DOHH2 (cell line): ENCODE results near the gene HRH1.

ENCODE experiments used
- EZH2phosphoT487 ChIP-seq: fragments of 200-600 bp; sonication (generic); IDR thresholded peaks from 2 replicates; pipeline ENCODE4 v1.6.1; 2017; ENCODE audit warnings: borderline replicate concordance, mild to moderate bottlenecking, antibody characterized with exemption, low read length, moderate library complexity, mixed read lengths
- TF ChIP-seq, protein P1 (sequence below): fragments of 200-600 bp; sonication (generic); IDR thresholded peaks from one replicate; pipeline ENCODE4 v1.5.1; 2014; ENCODE audit warnings: antibody characterized with exemption, mild to moderate bottlenecking, low read depth, low read length; ENCODE audit not compliant: poor library complexity, severe bottlenecking

DNA sequence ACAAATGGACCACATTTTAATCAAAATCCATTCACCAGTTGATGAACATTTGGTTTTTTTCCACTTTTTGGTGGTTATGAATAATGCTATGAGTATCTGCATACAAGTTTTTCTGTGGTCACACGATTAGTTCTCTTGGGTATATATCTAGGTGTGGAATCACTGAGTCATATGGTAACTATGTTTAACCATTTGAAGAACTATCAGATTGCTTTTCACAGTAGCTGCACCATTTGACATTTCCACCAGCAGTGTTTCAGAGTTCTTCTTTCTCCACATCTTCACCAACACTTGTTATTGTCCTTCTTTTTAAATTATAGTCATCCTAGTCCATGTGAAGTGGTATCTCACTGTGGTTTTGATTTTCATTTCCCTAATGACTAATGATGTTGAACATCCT is 84.6 kb downstream of the HRH1 start:
- TF ChIP-seq, protein P1, sequence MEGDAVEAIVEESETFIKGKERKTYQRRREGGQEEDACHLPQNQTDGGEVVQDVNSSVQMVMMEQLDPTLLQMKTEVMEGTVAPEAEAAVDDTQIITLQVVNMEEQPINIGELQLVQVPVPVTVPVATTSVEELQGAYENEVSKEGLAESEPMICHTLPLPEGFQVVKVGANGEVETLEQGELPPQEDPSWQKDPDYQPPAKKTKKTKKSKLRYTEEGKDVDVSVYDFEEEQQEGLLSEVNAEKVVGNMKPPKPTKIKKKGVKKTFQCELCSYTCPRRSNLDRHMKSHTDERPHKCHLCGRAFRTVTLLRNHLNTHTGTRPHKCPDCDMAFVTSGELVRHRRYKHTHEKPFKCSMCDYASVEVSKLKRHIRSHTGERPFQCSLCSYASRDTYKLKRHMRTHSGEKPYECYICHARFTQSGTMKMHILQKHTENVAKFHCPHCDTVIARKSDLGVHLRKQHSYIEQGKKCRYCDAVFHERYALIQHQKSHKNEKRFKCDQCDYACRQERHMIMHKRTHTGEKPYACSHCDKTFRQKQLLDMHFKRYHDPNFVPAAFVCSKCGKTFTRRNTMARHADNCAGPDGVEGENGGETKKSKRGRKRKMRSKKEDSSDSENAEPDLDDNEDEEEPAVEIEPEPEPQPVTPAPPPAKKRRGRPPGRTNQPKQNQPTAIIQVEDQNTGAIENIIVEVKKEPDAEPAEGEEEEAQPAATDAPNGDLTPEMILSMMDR, result no peak
- no peak for TF ChIP-seq EZH2phosphoT487
